GM19438 (cell line): ENCODE measurements around the gene SERPINB10.

ENCODE experiments used
- ATAC-seq: cut with Tn5 transposase; IDR thresholded peaks from one replicate; pipeline ENCODE4 v1.9.1; 2021; ENCODE audit warnings: low read depth; ENCODE audit not compliant: unreplicated experiment

The SERPINB10 gene

GRCh38 chr18:63979409-63979920 is 71.7 kb downstream of the SERPINB10 start:
- ATAC-seq: peak; percentile 65

GRCh38 chr18:63980027-63980426 is 72.3 kb downstream of the SERPINB10 start:
- ATAC-seq: no peak

- no peak for ATAC-seq
Measured at GRCh38 chr18:63980896-63981460, 73.2 kb downstream of the SERPINB10 start.

- ATAC-seq: no peak
Measured at GRCh38 chr18:63981719-63982118, 74.0 kb downstream of the SERPINB10 start.

GRCh38 chr18:63982361-63982760 is 74.6 kb downstream of the SERPINB10 start:
- ATAC-seq: no peak
